Activated CD8-positive, alpha-beta memory T cell treated with anti-CD3 and anti-CD28 coated beads for 48 hours (primary cell): ENCODE data around the gene BTBD17.

Experiments used
- DNase-seq, 3 experiments: peaks; one replicate each; pipeline ENCODE4 v3.0.0-alpha.2; 2020; ENCODE audit warnings: low read depth in 2 of 3, low spot score in 2 of 3

Gene BTBD17

DNA sequence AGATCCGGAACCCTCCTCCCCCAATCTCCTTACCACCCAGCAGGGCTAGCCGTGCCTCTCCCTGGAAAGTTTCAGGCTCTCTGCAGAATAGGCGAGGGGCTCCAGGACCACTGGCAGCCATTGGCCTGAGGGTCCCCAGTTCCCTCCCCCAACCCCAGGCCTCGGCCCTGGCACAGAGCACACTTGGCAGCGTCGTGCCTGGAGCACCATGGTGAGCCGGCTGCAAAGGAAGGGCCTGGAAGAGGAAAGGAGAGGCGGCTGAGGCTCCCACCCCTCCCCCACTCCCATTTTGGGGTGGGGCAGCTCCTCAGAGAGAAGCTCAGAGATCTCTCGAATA lies 369 bp upstream of the BTBD17 start:
- no peak for DNase-seq

- no peak for DNase-seq
These were observed 804 bp downstream of the BTBD17 start for GRCh38 chr17:74360899-74361229.

DNA sequence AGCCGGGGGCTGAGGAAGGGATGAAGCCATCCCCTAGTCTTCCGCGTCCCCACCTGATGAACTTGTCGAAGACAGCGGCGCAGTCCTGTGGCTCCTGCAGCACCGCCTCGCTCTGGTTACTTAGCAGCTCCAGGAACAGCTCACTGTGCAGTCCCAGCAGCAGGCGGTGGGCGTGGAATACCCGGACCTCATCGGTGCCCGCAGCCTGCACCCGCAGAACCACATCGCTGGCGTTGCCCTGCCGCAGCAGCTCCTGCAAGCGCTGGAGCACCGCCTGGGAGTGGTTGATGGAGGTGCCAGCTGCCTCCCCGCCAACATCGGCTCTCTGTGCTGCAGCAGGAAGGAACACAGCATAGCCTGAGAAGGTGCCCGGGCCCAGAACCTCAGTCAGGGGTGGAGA lies 1.8 kb downstream of the BTBD17 start:
- no peak for DNase-seq

DNA sequence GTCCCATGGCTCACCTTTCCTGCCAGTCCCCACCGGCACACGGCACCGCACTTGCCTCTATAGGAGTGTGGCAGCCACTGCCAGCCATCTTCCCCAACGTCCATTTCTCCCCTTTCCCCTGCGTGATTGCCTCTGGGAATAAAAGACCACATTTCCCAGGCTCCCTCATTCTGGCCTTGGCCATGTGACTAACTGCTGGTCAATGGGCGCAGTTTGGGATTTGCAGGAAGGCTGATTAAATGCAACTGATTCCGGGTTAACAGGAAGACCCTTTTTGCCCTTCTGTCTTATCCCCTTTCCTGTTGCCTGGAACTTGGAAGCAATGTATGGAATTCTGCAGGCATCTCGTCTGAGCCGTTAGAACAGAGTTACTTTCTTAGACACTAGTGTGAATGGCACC lies 3.0 kb downstream of the BTBD17 start:
- no peak for DNase-seq

DNA sequence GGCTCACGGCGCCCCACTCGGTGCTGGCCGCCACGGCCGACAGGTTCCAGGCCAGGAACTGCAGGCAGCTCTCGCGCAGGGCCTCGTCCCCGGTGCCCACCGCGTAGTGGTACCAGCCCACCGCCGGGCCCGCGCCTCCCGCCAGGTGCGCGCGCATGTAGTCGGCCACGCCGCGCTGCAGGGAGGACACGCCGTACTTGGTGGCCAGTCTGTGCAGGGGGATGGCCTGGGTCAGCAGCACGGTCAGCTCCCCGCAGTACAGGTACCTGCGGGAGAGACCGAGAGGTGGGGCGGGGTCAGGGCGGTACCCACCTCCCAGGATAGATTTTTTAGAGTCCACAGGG lies 4.2 kb downstream of the BTBD17 start:
- no peak for DNase-seq

DNA sequence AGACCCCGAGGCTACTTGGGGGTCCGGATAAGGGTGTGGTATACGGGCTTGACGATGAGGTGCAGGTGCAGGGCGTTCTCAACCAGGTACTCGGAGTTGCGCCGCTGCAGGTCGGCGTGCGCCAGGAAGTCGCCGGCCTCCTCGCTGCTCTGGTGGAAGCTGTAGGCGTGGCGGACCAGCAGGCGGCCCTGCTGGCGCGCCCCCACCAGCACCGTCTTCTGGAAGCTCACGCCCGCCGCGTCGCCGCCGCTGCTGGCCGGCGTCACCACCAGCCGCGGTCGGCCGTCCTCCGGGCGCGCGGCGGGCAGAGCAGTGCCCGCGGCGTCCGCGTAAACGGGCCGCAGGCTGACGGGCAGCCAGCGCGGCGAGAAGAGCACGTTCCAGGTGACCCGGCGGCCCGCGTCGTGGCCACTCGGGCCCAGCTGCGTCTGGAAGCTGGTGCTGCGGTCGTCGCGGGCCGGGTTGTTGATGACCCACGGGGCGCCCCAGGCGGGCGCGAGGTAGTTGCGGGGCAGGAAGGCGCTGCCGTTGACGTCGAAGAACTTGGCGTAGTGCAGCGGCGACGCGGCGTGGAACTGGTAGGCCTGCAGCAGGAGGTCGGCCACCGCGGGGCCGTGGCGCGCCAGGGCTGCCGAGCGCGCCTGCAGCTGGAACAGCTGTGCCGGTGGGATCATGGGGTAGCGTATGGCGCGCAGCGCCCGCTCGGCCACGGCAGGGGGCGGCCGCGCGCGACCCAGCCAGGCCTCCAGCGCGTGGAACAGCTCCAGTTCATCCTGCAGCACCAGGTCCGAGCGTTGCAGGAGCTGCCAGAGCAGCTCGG lies 4.8 kb downstream of the BTBD17 start:
- no peak for DNase-seq

DNA sequence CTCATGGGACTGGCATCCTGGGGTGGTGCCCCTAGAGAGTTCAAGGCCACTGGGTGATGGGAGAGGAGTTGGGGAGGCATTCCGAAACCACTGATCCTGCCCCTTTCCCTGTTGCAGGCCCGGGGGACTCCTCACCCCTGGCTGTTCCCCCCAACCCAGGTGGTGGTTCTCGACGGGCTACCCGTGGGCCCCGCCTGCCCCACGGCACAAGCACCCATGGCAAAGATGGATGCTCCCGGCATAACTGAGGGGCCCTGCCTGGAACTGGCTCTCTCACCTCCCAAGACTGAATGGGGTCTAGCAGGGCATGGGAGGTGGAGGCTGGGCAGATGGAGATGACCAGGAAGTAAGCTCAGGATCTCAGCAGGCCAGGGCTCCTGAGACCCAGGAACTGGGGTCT lies 6.6 kb downstream of the BTBD17 start:
- no peak for DNase-seq

- no peak for DNase-seq
These were observed 7.1 kb downstream of the BTBD17 start for GRCh38 chr17:74354561-74354960.

- DNase-seq: peak; percentile 33 to 55 (median 40)
These were observed 7.5 kb downstream of the BTBD17 start for GRCh38 chr17:74354123-74354522.

GRCh38 chr17:74353446-74354060 lies 8.1 kb downstream of the BTBD17 start:
- no peak for DNase-seq

GRCh38 chr17:74351552-74352210 lies 10.0 kb downstream of the BTBD17 start:
- no peak for DNase-seq

DNA sequence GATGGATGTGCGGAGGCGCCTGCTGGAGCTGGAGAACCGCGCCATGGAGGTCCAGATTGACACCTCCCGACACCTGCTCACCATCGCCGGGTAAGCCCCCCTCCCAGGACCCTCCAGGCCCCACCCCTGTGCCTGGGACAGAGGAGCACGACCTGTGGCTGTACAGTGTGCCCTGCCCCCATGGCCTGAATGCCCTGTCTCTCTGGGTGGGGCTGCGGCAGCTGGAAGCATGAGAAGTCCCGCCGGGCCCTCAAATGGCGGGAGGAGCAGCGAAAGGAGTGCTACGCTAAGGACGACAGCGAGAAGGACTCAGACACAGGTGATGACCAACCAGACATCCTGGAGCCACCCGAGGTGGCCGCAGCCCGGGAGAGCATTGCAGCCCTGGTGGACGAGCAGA lies 11.2 kb downstream of the BTBD17 start:
- no peak for DNase-seq

DNA sequence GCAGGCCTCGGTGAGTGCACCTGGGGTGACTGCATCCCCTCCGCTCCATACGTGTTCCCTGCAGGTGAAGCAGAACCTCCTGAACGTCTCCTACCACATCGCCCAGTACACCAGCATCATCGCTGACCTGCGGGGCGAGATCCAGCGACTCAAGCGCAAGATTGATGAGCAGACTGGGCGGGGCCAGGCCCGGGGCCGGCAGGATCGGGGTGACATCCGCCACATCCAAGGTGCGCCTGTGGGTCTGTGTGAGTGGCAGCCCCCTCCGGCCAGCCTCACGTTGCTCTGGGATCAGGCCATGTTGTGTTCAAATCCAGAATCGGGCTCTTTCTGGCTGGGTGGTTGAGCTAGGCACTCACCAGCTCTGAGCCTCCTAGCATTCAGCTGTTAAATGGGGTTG lies 12.5 kb downstream of the BTBD17 start:
- DNase-seq: no peak

- DNase-seq: no peak
These were observed 14.0 kb downstream of the BTBD17 start for GRCh38 chr17:74347646-74348045.

DNA sequence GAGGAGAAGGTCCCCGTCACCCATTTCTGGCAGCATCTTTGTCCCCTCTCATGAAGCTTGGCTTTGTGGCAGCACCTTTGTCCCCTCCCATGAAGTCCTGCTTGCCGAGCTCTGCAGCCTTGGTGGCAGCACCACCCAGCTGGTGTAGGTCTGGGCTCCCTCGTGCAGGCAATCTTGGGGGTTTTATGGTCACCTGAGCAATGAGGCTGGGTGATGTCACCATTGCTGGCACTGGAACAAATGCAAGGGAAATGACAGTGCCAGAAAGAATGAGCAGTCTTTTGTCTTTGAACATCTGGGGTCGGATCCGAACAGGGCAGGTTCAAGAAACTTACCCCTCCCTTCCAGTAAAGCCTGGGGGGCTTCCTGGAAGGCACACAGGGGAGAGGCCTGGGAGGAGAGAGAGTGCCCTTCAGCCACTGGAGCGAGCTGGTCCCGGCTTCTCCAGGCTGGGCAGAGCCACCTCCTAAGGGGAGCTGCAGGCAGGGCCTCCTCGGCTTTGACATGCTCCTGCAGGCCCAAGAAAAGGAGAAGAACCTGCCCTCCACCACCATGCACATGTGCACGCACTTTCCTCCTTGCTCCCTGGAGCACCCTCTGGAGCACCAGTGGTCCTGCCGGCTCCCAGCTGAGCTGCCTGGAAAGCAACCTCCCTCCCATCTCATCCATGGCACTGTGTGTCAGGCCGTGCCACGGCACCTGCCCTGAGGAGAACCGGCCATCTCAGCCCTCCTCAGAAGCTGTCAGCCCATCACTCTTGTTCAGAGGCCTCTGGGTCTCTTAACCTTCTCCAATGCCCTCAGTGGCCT lies 16.0 kb downstream of the BTBD17 start:
- no peak for DNase-seq

DNA sequence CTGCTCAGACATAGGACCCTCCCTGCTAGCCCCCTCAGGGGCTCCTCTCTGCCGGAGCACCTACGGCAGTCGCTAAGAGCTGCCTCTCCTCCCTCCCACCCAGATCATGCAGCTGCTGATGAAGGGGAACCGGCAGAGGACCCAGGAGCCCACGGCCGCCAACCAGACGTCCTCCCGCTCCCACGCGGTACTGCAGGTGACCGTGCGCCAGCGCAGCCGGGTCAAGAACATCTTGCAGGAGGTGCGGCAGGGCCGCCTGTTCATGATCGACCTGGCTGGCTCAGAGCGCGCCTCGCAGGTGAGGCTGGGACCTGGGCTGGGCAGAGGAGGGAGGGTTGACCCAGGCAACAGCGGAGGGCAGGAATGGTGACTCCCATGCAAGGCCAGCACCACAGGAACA lies 17.0 kb downstream of the BTBD17 start:
- DNase-seq: no peak

DNA sequence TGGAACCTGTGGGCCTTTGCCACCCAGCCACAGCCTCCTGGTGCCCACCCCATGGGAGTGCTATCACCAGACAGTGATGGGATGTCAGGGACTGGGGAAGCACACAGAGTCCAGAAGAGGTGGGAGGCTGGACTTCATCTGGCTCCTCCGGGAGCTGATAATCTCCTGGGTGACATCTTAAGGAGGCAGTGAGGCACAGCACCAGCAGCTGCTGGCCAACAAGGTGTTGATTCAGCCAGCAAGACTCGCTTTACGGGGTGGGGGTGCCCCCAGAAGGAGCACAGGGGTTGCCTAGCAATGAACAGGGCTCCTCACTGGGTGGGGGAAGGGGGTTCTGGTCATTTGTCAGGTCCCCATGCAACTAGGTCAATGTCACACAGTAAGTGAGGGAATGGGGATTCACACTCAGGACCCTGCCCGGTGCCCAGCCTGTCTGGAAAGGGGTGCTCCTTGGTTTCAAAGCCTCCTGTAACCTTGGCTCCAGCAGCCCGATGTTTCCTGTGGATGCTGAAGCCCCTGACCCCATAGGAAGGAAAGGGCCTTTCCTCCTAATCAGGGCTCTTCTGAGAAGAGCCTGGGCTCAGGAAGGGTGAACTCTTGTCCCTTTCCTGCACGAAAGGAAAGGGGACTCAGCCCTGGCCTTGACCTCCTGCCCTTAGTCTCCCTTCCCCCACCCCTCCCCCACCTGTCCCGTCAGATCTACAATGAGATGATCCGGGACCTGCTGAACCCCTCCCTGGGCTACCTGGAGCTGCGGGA lies 18.0 kb downstream of the BTBD17 start:
- DNase-seq: no peak

DNA sequence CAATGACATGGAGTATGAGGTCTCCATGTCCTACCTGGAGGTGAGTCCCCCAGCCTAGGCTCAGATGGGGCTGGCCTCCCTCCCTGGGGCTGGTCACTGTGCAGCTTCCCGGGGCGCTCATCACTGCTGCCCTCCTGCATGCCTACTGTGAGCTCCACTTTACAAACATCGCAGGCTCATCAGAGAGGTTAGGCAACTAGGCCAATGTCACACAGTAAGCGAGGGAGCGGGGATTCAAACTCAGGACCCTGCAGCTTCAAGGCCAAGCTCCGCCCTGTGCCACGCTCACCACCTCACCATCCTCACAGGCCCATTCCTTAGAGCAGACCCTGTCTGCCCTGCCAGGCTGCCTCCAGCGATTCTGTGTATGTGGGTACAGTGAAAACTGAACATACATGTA lies 18.5 kb downstream of the BTBD17 start:
- no peak for DNase-seq

DNA sequence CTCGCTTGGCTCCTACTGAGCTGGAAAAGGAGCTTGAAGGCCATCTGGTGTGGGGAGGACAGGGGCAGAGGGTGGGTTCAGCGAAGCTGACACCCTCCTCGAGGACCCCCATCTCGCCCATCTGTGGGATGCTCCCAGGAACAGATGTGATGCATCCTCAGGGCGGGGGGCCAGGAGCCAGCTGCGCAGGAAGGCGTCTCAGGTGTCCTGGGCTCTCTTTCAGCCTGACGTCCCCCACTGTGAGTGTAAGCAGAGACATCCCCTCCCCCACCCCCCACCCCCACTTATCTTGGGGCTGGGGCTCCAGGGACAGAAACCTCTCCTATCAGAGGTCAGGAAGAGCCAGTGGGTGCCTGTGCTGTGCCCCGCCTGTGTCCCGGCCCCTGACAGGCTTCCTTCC lies 19.4 kb downstream of the BTBD17 start:
- DNase-seq: no peak

- no peak for DNase-seq
These were observed 21.1 kb downstream of the BTBD17 start for GRCh38 chr17:74340470-74341023.
